H9 (cell line): ENCODE results near the gene PAGE2B. TPM values are rescaled to one million over a fixed set of nuclear protein-coding genes. Genes with fewer than 3 reads are reported as not detected.

Experiments
- DNase-seq: peaks from one replicate; pipeline ENCODE4 v3.0.0-alpha.2; 2017
- H2AFZ ChIP-seq: one replicate; pipeline ENCODE4 v1.6.1; 2013; ENCODE audit warnings: mild to moderate bottlenecking, low read length, control low read depth, moderate library complexity
- H2AK5ac ChIP-seq: 2 replicates; pipeline ENCODE4 v1.6.1; 2013; ENCODE audit warnings: low read length, control low read depth, mixed read lengths; ENCODE audit not compliant: insufficient read length
- H2BK120ac ChIP-seq: one replicate; pipeline ENCODE4 v1.6.1; 2013; ENCODE audit warnings: low read depth, mild to moderate bottlenecking, low read length, control low read depth, inconsistent platforms; ENCODE audit not compliant: poor library complexity, severe bottlenecking
- H2BK12ac ChIP-seq: 2 replicates; pipeline ENCODE4 v1.6.1; 2013; ENCODE audit warnings: low read length, control low read depth, mixed read lengths, low read depth; ENCODE audit not compliant: insufficient read length
- H2BK15ac ChIP-seq: 2 replicates; pipeline ENCODE4 v1.6.1; 2013; ENCODE audit warnings: low read depth, low read length, control low read depth
- H2BK20ac ChIP-seq: one replicate; pipeline ENCODE4 v1.6.1; 2013; ENCODE audit warnings: low read depth, mild to moderate bottlenecking, low read length, control low read depth, inconsistent platforms; ENCODE audit not compliant: poor library complexity, severe bottlenecking
- H2BK5ac ChIP-seq: 2 replicates; pipeline ENCODE4 v1.6.1; 2013; ENCODE audit warnings: low read length, control low read depth, mixed read lengths; ENCODE audit not compliant: insufficient read length
- H3K14ac ChIP-seq: 2 replicates; pipeline ENCODE4 v1.6.1; 2013; ENCODE audit warnings: low read length, control low read depth; ENCODE audit not compliant: insufficient read depth
- H3K18ac ChIP-seq: 2 replicates; pipeline ENCODE4 v1.6.1; 2013; ENCODE audit warnings: low read depth, mild to moderate bottlenecking, mixed read lengths, low read length, control low read depth; ENCODE audit not compliant: insufficient read length
- H3K23ac ChIP-seq: 2 replicates; pipeline ENCODE4 v1.6.1; 2013; ENCODE audit warnings: low read length, control low read depth, mixed read lengths, low read depth; ENCODE audit not compliant: insufficient read length
- H3K23me2 ChIP-seq: 2 replicates; pipeline ENCODE4 v1.6.1; 2013; ENCODE audit warnings: low read depth, mild to moderate bottlenecking, mixed read lengths, low read length, control low read depth; ENCODE audit not compliant: insufficient read length, poor library complexity, severe bottlenecking
- H3K27ac ChIP-seq: 2 replicates; pipeline ENCODE4 v1.5.1; 2013; ENCODE audit warnings: low read length, control low read depth, mixed read lengths, low read depth; ENCODE audit not compliant: insufficient read length
- H3K27me3 ChIP-seq: 2 replicates; pipeline ENCODE4 v1.6.1; 2013; ENCODE audit warnings: low read length, control low read depth, inconsistent platforms; ENCODE audit not compliant: insufficient read depth
- H3K4ac ChIP-seq: 2 replicates; pipeline ENCODE4 v1.6.1; 2013; ENCODE audit warnings: low read depth, mild to moderate bottlenecking, control low read depth, inconsistent platforms, low read length, moderate library complexity
- H3K4me1 ChIP-seq: 2 replicates; pipeline ENCODE4 v1.6.1; 2013; ENCODE audit warnings: low read length, control low read depth, inconsistent platforms; ENCODE audit not compliant: insufficient read depth
- H3K4me2 ChIP-seq: 2 replicates; pipeline ENCODE4 v1.6.1; 2013; ENCODE audit warnings: low read length, control low read depth, mixed read lengths; ENCODE audit not compliant: insufficient read length, insufficient read depth
- H3K56ac ChIP-seq: 2 replicates; pipeline ENCODE4 v1.6.1; 2013; ENCODE audit warnings: low read depth, mild to moderate bottlenecking, mixed read lengths, low read length, control low read depth; ENCODE audit not compliant: insufficient read length
- H3K79me1 ChIP-seq: 2 replicates; pipeline ENCODE4 v1.6.1; 2013; ENCODE audit warnings: low read depth, mild to moderate bottlenecking, moderate library complexity, low read length, control low read depth, inconsistent platforms; ENCODE audit not compliant: insufficient read depth, poor library complexity, severe bottlenecking
- H3K79me2 ChIP-seq: 2 replicates; pipeline ENCODE4 v1.6.1; 2013; ENCODE audit warnings: low read length, control low read depth, inconsistent platforms; ENCODE audit not compliant: insufficient read depth
- H3K9ac ChIP-seq: 2 replicates; pipeline ENCODE4 v1.6.1; 2013; ENCODE audit warnings: low read length, control low read depth, mixed read lengths; ENCODE audit not compliant: insufficient read length; ENCODE audit errors: extremely low read depth
- H3K9me3 ChIP-seq: one replicate; pipeline ENCODE4 v1.6.1; 2013; ENCODE audit warnings: low read depth, low read length, inconsistent platforms; ENCODE audit not compliant: control insufficient read depth
- H3T11ph ChIP-seq: one replicate; pipeline ENCODE4 v1.6.1; 2013; ENCODE audit warnings: mild to moderate bottlenecking, low read length, control low read depth, inconsistent platforms
- H4K20me1 ChIP-seq: one replicate; pipeline ENCODE4 v1.6.1; 2013; ENCODE audit not compliant: control insufficient read depth, insufficient read length, insufficient read depth
- H4K5ac ChIP-seq: 2 replicates; pipeline ENCODE4 v1.6.1; 2013; ENCODE audit warnings: low read depth, mild to moderate bottlenecking, mixed read lengths, low read length, control low read depth; ENCODE audit not compliant: insufficient read length
- H4K8ac ChIP-seq: replicated peaks from 2 replicates; pipeline ENCODE4 v1.6.1; 2013; ENCODE audit warnings: low read length, control low read depth, mixed read lengths, low read depth; ENCODE audit not compliant: insufficient read length
- H4K91ac ChIP-seq: 2 replicates; pipeline ENCODE4 v1.6.1; 2013; ENCODE audit warnings: low read depth, mild to moderate bottlenecking, moderate library complexity, mixed read lengths, low read length, control low read depth; ENCODE audit not compliant: insufficient read length
- H3K27ac Mint-ChIP-seq, 3 experiments: 2 replicates in 2 of 3; 3 replicates in 1 of 3; pipeline ENCODE4 v1.8.0; 2020 to 2021; ENCODE audit warnings: mixed read lengths in 3 of 3, mild to moderate bottlenecking in 1 of 3, moderate library complexity in 1 of 3
- H3K27me3 Mint-ChIP-seq: 2 replicates; pipeline ENCODE4 v1.8.0; 2021; ENCODE audit warnings: low read depth, mild to moderate bottlenecking, moderate library complexity, mixed read lengths
- H3K36me3 Mint-ChIP-seq, 3 experiments: 2 replicates in 2 of 3; 3 replicates in 1 of 3; pipeline ENCODE4 v1.8.0; 2020 to 2021; ENCODE audit warnings: low read depth in 3 of 3, mixed read lengths in 3 of 3; ENCODE audit not compliant: insufficient read depth in 1 of 3
- H3K4me1 Mint-ChIP-seq, 2 experiments: 2 replicates each; pipeline ENCODE4 v1.8.0; 2020; ENCODE audit warnings: mixed read lengths in 2 of 2
- H3K4me3 Mint-ChIP-seq, 2 experiments: 2 replicates in 1 of 2; 3 replicates in 1 of 2; pipeline ENCODE4 v1.8.0; 2020 to 2021; ENCODE audit warnings: mild to moderate bottlenecking in 2 of 2, mixed read lengths in 2 of 2, moderate library complexity in 1 of 2
- H3K9me3 Mint-ChIP-seq, 2 experiments: 2 replicates in 1 of 2; 3 replicates in 1 of 2; pipeline ENCODE4 v1.8.0; 2020; ENCODE audit warnings: mild to moderate bottlenecking in 2 of 2, mixed read lengths in 2 of 2, moderate library complexity in 1 of 2
- WGBS: extraction: QIAGEN DNeasy Blood & Tissue Kit; methylation state at CpG from one replicate; pipeline ENCODE4 v1.1.7; 2013; ENCODE audit warnings: missing lambda C conversion rate, low lambda C conversion rate, mixed read lengths; ENCODE audit not compliant: insufficient read length; ENCODE audit errors: extremely low coverage; 5-methylcytosine and 5-hydroxymethylcytosine counted together
- total RNA-seq: library from RNA; stranded (reverse); gene quantifications from 2 replicates; pipeline ENCODE4 v1.2.1, GENCODE V29; 2021
- TF ChIP-seq, protein P1 (sequence below): fragments of 200-600 bp; sonication (generic); conservative IDR thresholded peaks from 3 replicates; pipeline ENCODE4 v1.8.0; 2021; ENCODE audit warnings: antibody characterized with exemption, mild to moderate bottlenecking

The PAGE2B gene
- total RNA-seq, 1 experiment from 2014 or later: not detected

DNA sequence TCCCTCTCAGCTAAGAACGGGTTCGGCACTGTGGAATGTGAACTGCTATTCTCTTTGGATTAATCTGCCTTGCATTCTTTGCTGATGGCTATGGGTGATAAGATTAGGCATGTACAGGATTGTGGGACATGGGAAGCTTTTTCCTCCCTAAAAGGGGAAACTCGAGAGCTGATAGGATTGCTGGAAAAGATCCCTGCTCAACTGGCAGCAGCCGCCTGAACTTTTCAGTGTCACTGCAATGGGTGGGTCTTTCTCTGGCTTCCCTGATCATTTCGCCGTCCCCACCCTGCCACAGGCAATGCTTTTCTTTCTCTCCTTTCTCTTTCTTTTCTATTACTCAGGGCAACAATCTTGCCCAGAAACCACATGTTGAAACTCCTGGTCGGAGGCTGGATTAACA lies 34.5 kb downstream of the PAGE2B start:
- Mint-ChIP-seq H3K27me3 (peaks cover 2% of the 10 kb centered on the region), H3K27ac (no peak overlapping the region), H3K4me3 (no peak overlapping the region), H3K36me3 (peaks cover 0 to 4% (median 0%) of the 10 kb centered on the region in 3 experiments; a peak in 2 of 7 replicates), H3K9me3 (peaks cover 53 to 79% of the 10 kb centered on the region in 2 experiments), H3K4me1 (0 out of 4 replicates have a peak, but pooled peaks cover 0 to 2% of the 10 kb centered on the region in 2 experiments)
- no peak overlapping the region for H3K23ac ChIP-seq
- H2BK120ac ChIP-seq: no peak overlapping the region
- no peak overlapping the region for H4K5ac ChIP-seq
- no peak overlapping the region for H2BK15ac ChIP-seq
- H3K27me3 ChIP-seq: no peaks in the 10 kb centered on the region
- no peak overlapping the region for H4K91ac ChIP-seq
- no peaks in the 10 kb centered on the region for H4K20me1 ChIP-seq
- H2BK5ac ChIP-seq: no peak overlapping the region
- H3K14ac ChIP-seq: no peak overlapping the region
- no peak overlapping the region for H3K4me2 ChIP-seq
- TF ChIP-seq, protein P1, sequence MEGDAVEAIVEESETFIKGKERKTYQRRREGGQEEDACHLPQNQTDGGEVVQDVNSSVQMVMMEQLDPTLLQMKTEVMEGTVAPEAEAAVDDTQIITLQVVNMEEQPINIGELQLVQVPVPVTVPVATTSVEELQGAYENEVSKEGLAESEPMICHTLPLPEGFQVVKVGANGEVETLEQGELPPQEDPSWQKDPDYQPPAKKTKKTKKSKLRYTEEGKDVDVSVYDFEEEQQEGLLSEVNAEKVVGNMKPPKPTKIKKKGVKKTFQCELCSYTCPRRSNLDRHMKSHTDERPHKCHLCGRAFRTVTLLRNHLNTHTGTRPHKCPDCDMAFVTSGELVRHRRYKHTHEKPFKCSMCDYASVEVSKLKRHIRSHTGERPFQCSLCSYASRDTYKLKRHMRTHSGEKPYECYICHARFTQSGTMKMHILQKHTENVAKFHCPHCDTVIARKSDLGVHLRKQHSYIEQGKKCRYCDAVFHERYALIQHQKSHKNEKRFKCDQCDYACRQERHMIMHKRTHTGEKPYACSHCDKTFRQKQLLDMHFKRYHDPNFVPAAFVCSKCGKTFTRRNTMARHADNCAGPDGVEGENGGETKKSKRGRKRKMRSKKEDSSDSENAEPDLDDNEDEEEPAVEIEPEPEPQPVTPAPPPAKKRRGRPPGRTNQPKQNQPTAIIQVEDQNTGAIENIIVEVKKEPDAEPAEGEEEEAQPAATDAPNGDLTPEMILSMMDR: no peak
- H3K23me2 ChIP-seq: no peaks in the 10 kb centered on the region
- H3K9ac ChIP-seq: no peak overlapping the region
- H2AFZ ChIP-seq: no peak overlapping the region
- H3K18ac ChIP-seq: no peak overlapping the region
- H3K9me3 ChIP-seq: peaks cover 17% of the 10 kb centered on the region
- no peaks in the 10 kb centered on the region for H3K79me2 ChIP-seq
- no peak overlapping the region for H2AK5ac ChIP-seq
- H3T11ph ChIP-seq: no peak overlapping the region
- H3K4me1 ChIP-seq: no peaks in the 10 kb centered on the region
- DNase-seq: no peak
- WGBS: no CpG with 5 or more reads among the region's 7 CpGs
- H4K8ac ChIP-seq: no peak overlapping the region
- H3K56ac ChIP-seq: no peak overlapping the region
- no peak overlapping the region for H3K4ac ChIP-seq
- H3K27ac ChIP-seq: no peak overlapping the region
- H2BK12ac ChIP-seq: no peak overlapping the region
- no peak overlapping the region for H2BK20ac ChIP-seq
- no peaks in the 10 kb centered on the region for H3K79me1 ChIP-seq
